Subcutaneous adipose tissue (tissue), 4 donors: ENCODE measurements around the gene PDGFB. TPM values are rescaled to one million over a fixed set of nuclear protein-coding genes. Genes with fewer than 3 reads are reported as not detected.

Experiments
- CTCF ChIP-seq: fragments of 450-650 bp; IDR thresholded peaks from one replicate; pipeline ENCODE4 v1.5.1; 2016; ENCODE audit warnings: low read depth, mild to moderate bottlenecking, control low read depth, antibody characterized with exemption, moderate library complexity
- total RNA-seq, 4 donors: library from RNA; depleted of rRNA; stranded (reverse); fragments of >200 nt; gene quantifications; one replicate each; pipeline ENCODE4 v1.1.0, GENCODE V29; 2016

PDGFB gene
- total RNA-seq, 4 donors from 2014 or later: 5.8 to 41.3 (median 8.4) TPM

- TF ChIP-seq CTCF: no peak
Measured at GRCh38 chr22:39275814-39276439, 31.1 kb upstream of the PDGFB start.

- TF ChIP-seq CTCF: no peak
Measured at GRCh38 chr22:39273950-39274887, 29.4 kb upstream of the PDGFB start.

GRCh38 chr22:39270792-39271191 lies 26.0 kb upstream of the PDGFB start:
- TF ChIP-seq CTCF: no peak

GRCh38 chr22:39270280-39270679 lies 25.5 kb upstream of the PDGFB start:
- TF ChIP-seq CTCF: no peak

- TF ChIP-seq CTCF: no peak
Measured at GRCh38 chr22:39269095-39269790, 24.5 kb upstream of the PDGFB start.

- no peak for TF ChIP-seq CTCF
Measured at GRCh38 chr22:39268645-39269044, 23.9 kb upstream of the PDGFB start.

GRCh38 chr22:39267974-39268373 lies 23.2 kb upstream of the PDGFB start:
- no peak for TF ChIP-seq CTCF
